Neural cell (in vitro differentiated cells): ENCODE measurements around the gene HDGF. TPM values are rescaled to one million over a fixed set of nuclear protein-coding genes. Genes with fewer than 3 reads are reported as not detected.

Source experiments
- H2AFZ ChIP-seq: fragments of 200-600, 300-800 bp; sonication (generic), shearing (Covaris generic); 2 replicates; pipeline ENCODE4 v1.6.0; 2014; ENCODE audit warnings: low read depth, mild to moderate bottlenecking, antibody characterized with exemption, low read length, moderate library complexity
- H3F3A ChIP-seq: fragments of 200-600 bp; shearing (Covaris generic); 2 replicates; pipeline ENCODE4 v1.6.1; 2016; ENCODE audit warnings: mild to moderate bottlenecking, moderate library complexity, mixed read lengths, antibody characterized with exemption, low read length; ENCODE audit not compliant: insufficient read depth, poor library complexity, severe bottlenecking
- H3K27ac ChIP-seq: fragments of 200-600, 300-800 bp; sonication (generic), shearing (Covaris generic); 2 replicates; pipeline ENCODE4 v1.5.1; 2014; ENCODE audit warnings: mild to moderate bottlenecking, low read length, moderate library complexity
- H3K27me3 ChIP-seq: fragments of 300-800, 200-600 bp; sonication (generic), shearing (Covaris generic); 2 replicates; pipeline ENCODE4 v1.6.0; 2014; ENCODE audit warnings: mild to moderate bottlenecking, low read depth, low read length, moderate library complexity; ENCODE audit not compliant: insufficient read depth
- H3K36me3 ChIP-seq: fragments of 300-800, 200-600 bp; sonication (generic), shearing (Covaris generic); 2 replicates; pipeline ENCODE4 v1.5.1; 2014; ENCODE audit warnings: mild to moderate bottlenecking, antibody characterized with exemption, low read length, moderate library complexity; ENCODE audit not compliant: insufficient read depth
- H3K4me2 ChIP-seq: fragments of 300-800, 200-600 bp; sonication (generic), shearing (Covaris generic); 2 replicates; pipeline ENCODE4 v1.6.0; 2014; ENCODE audit warnings: mild to moderate bottlenecking, low read length
- H3K4me3 ChIP-seq: fragments of 300-800, 200-600 bp; sonication (generic), shearing (Covaris generic); 2 replicates; pipeline ENCODE4 v1.5.1; 2014; ENCODE audit warnings: mild to moderate bottlenecking, low read length, moderate library complexity
- H3K79me2 ChIP-seq: fragments of 200-600 bp; shearing (Covaris generic); replicated peaks from 2 replicates; pipeline ENCODE4 v1.6.0; 2014; ENCODE audit warnings: mild to moderate bottlenecking, low read length, moderate library complexity; ENCODE audit not compliant: insufficient read depth
- H3K9ac ChIP-seq: fragments of 300-800, 200-600 bp; sonication (generic), shearing (Covaris generic); 2 replicates; pipeline ENCODE4 v1.6.1; 2016; ENCODE audit warnings: mild to moderate bottlenecking, low read length, mixed read lengths
- H3K9me2 ChIP-seq: fragments of 200-600 bp; shearing (Covaris generic); 2 replicates; pipeline ENCODE4 v1.6.1; 2016; ENCODE audit warnings: mild to moderate bottlenecking, low read length, mixed read lengths; ENCODE audit not compliant: insufficient read depth
- H3K9me3 ChIP-seq: fragments of 200-600, 300-800 bp; sonication (generic), shearing (Covaris generic); 2 replicates; pipeline ENCODE4 v1.6.1; 2016; ENCODE audit warnings: mild to moderate bottlenecking, mixed run types, low read length, moderate library complexity, mixed read lengths
- H4K20me1 ChIP-seq: fragments of 200-600 bp; shearing (Covaris generic); 2 replicates; pipeline ENCODE4 v1.6.1; 2016; ENCODE audit warnings: mild to moderate bottlenecking, mixed run types; ENCODE audit not compliant: insufficient read depth
- CTCF ChIP-seq: fragments of 450-650 bp; IDR thresholded peaks from 2 replicates; pipeline ENCODE4 v1.5.1; 2014; ENCODE audit warnings: antibody characterized with exemption, mild to moderate bottlenecking, moderate library complexity; ENCODE audit not compliant: poor library complexity, severe bottlenecking
- EP300 ChIP-seq: fragments of 450-650 bp; conservative IDR thresholded peaks from 2 replicates; pipeline ENCODE4 v1.6.1; 2014; ENCODE audit warnings: antibody characterized with exemption, mild to moderate bottlenecking, moderate library complexity; ENCODE audit not compliant: poor library complexity, severe bottlenecking
- EZH2 ChIP-seq: fragments of 200-600, 300-800 bp; shearing (Covaris generic), sonication (generic); IDR thresholded peaks from 2 replicates; pipeline ENCODE4 v1.6.1; 2014; ENCODE audit warnings: antibody characterized with exemption, low read length, borderline replicate concordance, mild to moderate bottlenecking; ENCODE audit not compliant: insufficient read depth, poor library complexity, severe bottlenecking
- MXI1 ChIP-seq: fragments of 450-650 bp; conservative IDR thresholded peaks from 2 replicates; pipeline ENCODE4 v1.6.1; 2014; ENCODE audit warnings: antibody characterized with exemption, mild to moderate bottlenecking; ENCODE audit not compliant: poor library complexity, severe bottlenecking
- POLR2AphosphoS5 ChIP-seq: IDR thresholded peaks from 2 replicates; pipeline ENCODE4 v1.6.1; 2012
- RAD21 ChIP-seq: fragments of 450-650 bp; conservative IDR thresholded peaks from 2 replicates; pipeline ENCODE4 v1.6.1; 2014; ENCODE audit warnings: antibody characterized with exemption, mild to moderate bottlenecking, moderate library complexity
- SMC3 ChIP-seq: fragments of 450-650 bp; conservative IDR thresholded peaks from 2 replicates; pipeline ENCODE4 v1.6.1; 2014; ENCODE audit warnings: antibody characterized with exemption, mild to moderate bottlenecking, moderate library complexity; ENCODE audit not compliant: poor library complexity
- TAF1 ChIP-seq: IDR thresholded peaks from 2 replicates; pipeline ENCODE4 v1.6.1; 2012; ENCODE audit warnings: low read depth
- polyA plus RNA-seq: library from polyadenylated mRNA; depleted of rRNA; stranded (reverse); fragments of >200 nt; gene quantifications from 2 replicates; pipeline ENCODE4 v1.2.3, GENCODE V29; 2014
- TF ChIP-seq, protein P1 (sequence below): IDR thresholded peaks from 2 replicates; pipeline ENCODE4 v1.6.1; 2012; ENCODE audit warnings: borderline replicate concordance

HDGF gene
- polyA plus RNA-seq, 1 donor from 2014 or later: 138 TPM

DNA sequence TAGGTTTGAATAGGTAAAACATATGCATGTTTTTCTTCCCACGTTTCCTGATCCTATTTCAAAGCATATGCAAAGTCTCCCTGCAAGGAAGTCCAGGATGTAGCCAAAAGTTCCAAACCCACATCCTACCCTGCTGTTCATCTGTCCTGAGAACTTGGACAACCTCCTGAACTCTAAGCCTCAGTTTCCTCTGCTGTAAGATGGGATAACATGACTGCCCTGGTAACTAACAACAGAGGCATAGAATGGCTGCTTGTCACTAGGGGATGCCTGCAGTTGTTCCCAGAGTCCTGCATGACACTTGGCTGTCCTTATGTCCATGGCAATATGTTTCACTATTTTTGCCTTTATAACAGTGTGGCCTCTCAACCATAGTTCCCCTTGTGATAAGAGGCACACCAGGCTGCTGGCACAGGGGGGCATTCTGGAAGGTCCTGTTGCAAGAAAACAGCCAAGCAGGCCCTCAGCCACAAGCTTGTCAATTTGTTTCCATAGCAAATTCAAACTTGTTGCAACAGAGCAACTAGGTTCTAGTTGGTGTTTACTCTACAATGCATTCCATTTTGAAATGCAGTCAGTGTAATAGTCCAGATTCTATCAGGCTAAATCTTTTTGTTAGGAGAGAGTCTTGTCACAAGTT, 1.5 kb upstream of the HDGF start:
- TF ChIP-seq POLR2AphosphoS5 (no peak), CTCF (no peak), SMC3 (no peak)
- TF ChIP-seq, protein P1, sequence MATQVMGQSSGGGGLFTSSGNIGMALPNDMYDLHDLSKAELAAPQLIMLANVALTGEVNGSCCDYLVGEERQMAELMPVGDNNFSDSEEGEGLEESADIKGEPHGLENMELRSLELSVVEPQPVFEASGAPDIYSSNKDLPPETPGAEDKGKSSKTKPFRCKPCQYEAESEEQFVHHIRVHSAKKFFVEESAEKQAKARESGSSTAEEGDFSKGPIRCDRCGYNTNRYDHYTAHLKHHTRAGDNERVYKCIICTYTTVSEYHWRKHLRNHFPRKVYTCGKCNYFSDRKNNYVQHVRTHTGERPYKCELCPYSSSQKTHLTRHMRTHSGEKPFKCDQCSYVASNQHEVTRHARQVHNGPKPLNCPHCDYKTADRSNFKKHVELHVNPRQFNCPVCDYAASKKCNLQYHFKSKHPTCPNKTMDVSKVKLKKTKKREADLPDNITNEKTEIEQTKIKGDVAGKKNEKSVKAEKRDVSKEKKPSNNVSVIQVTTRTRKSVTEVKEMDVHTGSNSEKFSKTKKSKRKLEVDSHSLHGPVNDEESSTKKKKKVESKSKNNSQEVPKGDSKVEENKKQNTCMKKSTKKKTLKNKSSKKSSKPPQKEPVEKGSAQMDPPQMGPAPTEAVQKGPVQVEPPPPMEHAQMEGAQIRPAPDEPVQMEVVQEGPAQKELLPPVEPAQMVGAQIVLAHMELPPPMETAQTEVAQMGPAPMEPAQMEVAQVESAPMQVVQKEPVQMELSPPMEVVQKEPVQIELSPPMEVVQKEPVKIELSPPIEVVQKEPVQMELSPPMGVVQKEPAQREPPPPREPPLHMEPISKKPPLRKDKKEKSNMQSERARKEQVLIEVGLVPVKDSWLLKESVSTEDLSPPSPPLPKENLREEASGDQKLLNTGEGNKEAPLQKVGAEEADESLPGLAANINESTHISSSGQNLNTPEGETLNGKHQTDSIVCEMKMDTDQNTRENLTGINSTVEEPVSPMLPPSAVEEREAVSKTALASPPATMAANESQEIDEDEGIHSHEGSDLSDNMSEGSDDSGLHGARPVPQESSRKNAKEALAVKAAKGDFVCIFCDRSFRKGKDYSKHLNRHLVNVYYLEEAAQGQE: no peak
- Histone ChIP-seq H3K9me3 (no peaks in the 10 kb centered on the region), H2AFZ (no peak overlapping the region), H3F3A (no peaks in the 10 kb centered on the region), H3K27ac (no peak overlapping the region), H3K9me2 (no peaks in the 10 kb centered on the region), H3K27me3 (no peaks in the 10 kb centered on the region), H3K79me2 (peaks cover 49% of the 10 kb centered on the region), H4K20me1 (no peaks in the 10 kb centered on the region), H3K4me3 (peak overlapping the region; percentile 89), H3K4me2 (peak overlapping the region; percentile 35), H3K36me3 (no peaks in the 10 kb centered on the region), H3K9ac (peak overlapping the region; percentile 94)

- no peaks in the 10 kb centered on the region for H4K20me1 ChIP-seq
- peak overlapping the region; percentile 31 for H2AFZ ChIP-seq
- peak overlapping the region; percentile 35 for H3K4me2 ChIP-seq
- peak overlapping the region; percentile 88 for H3K27ac ChIP-seq
- peak overlapping the region; percentile 89 for H3K4me3 ChIP-seq
- H3K9ac ChIP-seq: peak overlapping the region; percentile 94
- no peaks in the 10 kb centered on the region for H3K27me3 ChIP-seq
- H3F3A ChIP-seq: no peaks in the 10 kb centered on the region
- no peaks in the 10 kb centered on the region for H3K36me3 ChIP-seq
- peak; percentile 59 for TF ChIP-seq EP300
- TF ChIP-seq, protein P1: peak; percentile 89
- TF ChIP-seq MXI1: peak; percentile 91
- no peak for TF ChIP-seq SMC3
- peak; percentile 90 for TF ChIP-seq POLR2AphosphoS5
- peak; percentile 28 for TF ChIP-seq RAD21
- TF ChIP-seq EZH2: no peak
- TF ChIP-seq TAF1: peak; percentile 61
- TF ChIP-seq CTCF: no peak
- peaks cover 57% of the 10 kb centered on the region for H3K79me2 ChIP-seq
- H3K9me3 ChIP-seq: no peaks in the 10 kb centered on the region
- no peaks in the 10 kb centered on the region for H3K9me2 ChIP-seq
Observed at GRCh38 chr1:156751757-156752481, 444 bp upstream of the HDGF start.
